Keratinocyte (primary cell): ENCODE data around the gene FAM237B. TPM values are rescaled to one million over a fixed set of nuclear protein-coding genes. Genes with fewer than 3 reads are reported as not detected.

Experiments used
- DNase-seq: peaks from one replicate; pipeline ENCODE4 v3.0.0-alpha.2; 2011; ENCODE audit warnings: low read depth, missing footprints, low spot score
- FAIRE-seq: peaks from 2 replicates; lab custom pipeline; 2011; peaks lifted over from hg19 to GRCh38; lab: Jason Lieb, UNC
- H2AFZ ChIP-seq: 2 replicates; pipeline ENCODE4 v1.6.0; 2012; ENCODE audit warnings: low read length, control low read depth, inconsistent platforms; ENCODE audit not compliant: control insufficient read depth
- H3K27ac ChIP-seq: 2 replicates; pipeline ENCODE4 v1.5.1; 2011; ENCODE audit warnings: low read length; ENCODE audit not compliant: control insufficient read depth, insufficient read depth
- H3K27me3 ChIP-seq: 3 replicates; pipeline ENCODE4 v1.6.0; 2011; ENCODE audit warnings: low read length; ENCODE audit not compliant: control insufficient read depth, insufficient read depth; ENCODE audit errors: extremely low read depth
- H3K36me3 ChIP-seq, 2 experiments: 2 replicates in 1 of 2; 3 replicates in 1 of 2; pipeline ENCODE4 v1.5.1; 2011; ENCODE audit warnings: low read length in 2 of 2, mild to moderate bottlenecking in 1 of 2; ENCODE audit not compliant: control insufficient read depth in 2 of 2, insufficient read depth in 2 of 2; ENCODE audit errors: extremely low read depth in 1 of 2
- H3K4me1 ChIP-seq: 3 replicates; pipeline ENCODE4 v1.5.1; 2011; ENCODE audit warnings: low read length; ENCODE audit not compliant: control insufficient read depth, insufficient read depth; ENCODE audit errors: extremely low read depth
- H3K4me2 ChIP-seq: 3 replicates; pipeline ENCODE4 v1.6.0; 2011; ENCODE audit warnings: low read depth, low read length; ENCODE audit not compliant: control insufficient read depth, insufficient read depth; ENCODE audit errors: extremely low read depth
- H3K4me3 ChIP-seq, 3 experiments: fragments of 200-600 bp in 1 of 3; sonication (generic) in 1 of 3; 2 replicates in 2 of 3; 3 replicates in 1 of 3; pipeline ENCODE4 v1.5.1; 2011 to 2016; ENCODE audit warnings: low read length in 3 of 3, mild to moderate bottlenecking in 3 of 3, control low read depth in 2 of 3, inconsistent platforms in 1 of 3, low read depth in 1 of 3, mixed read lengths in 1 of 3, mixed run types in 1 of 3, moderate library complexity in 1 of 3; ENCODE audit not compliant: control insufficient read depth in 2 of 3, insufficient read depth in 2 of 3; ENCODE audit errors: extremely low read depth in 1 of 3
- H3K79me2 ChIP-seq: 2 replicates; pipeline ENCODE4 v1.6.0; 2012; ENCODE audit warnings: low read length; ENCODE audit not compliant: control insufficient read depth, insufficient read depth
- H3K9ac ChIP-seq: 3 replicates; pipeline ENCODE4 v1.6.0; 2011; ENCODE audit warnings: low read length; ENCODE audit not compliant: control insufficient read depth, insufficient read depth; ENCODE audit errors: extremely low read depth
- H3K9me1 ChIP-seq: 3 replicates; pipeline ENCODE4 v1.6.0; 2011; ENCODE audit warnings: low read length; ENCODE audit not compliant: control insufficient read depth, insufficient read depth; ENCODE audit errors: extremely low read depth
- H3K9me3 ChIP-seq: 2 replicates; pipeline ENCODE4 v1.5.1; 2012; ENCODE audit warnings: low read depth, low read length; ENCODE audit not compliant: control insufficient read depth
- H4K20me1 ChIP-seq: 3 replicates; pipeline ENCODE4 v1.6.0; 2011; ENCODE audit warnings: low read length; ENCODE audit not compliant: control insufficient read depth, insufficient read depth; ENCODE audit errors: extremely low read depth
- CTCF ChIP-seq, 3 experiments: IDR thresholded peaks in 1 of 3; conservative IDR thresholded peaks in 1 of 3; optimal IDR thresholded peaks in 1 of 3; 2 replicates in 2 of 3; 3 replicates in 1 of 3; pipeline versions ENCODE3 to v1.5.1; 2011; ENCODE audit warnings: low read length in 3 of 3, mild to moderate bottlenecking in 3 of 3, moderate library complexity in 2 of 3, control low read depth in 1 of 3, inconsistent platforms in 1 of 3; ENCODE audit not compliant: insufficient read depth in 2 of 3; ENCODE audit errors: extremely low read depth in 1 of 3
- EZH2 ChIP-seq: IDR thresholded peaks from one replicate; pipeline ENCODE4 v1.6.1; 2012; ENCODE audit warnings: inconsistent platforms, mild to moderate bottlenecking, low read length, moderate library complexity
- dilution Hi-C: fragments of 300-500 bp; cut with MboI; formaldehyde crosslinking; loops from one replicate; pipeline ENCODE4 v1.7.0; 2020; ENCODE audit warnings: low sequenced_read_pairs; ENCODE audit not compliant: extremely low pct_ligation_motif_present
- polyA plus RNA-seq, 5 experiments: library from polyadenylated mRNA; depleted of rRNA in 3 of 5; stranded (reverse) in 3 of 5; stranded (forward) in 1 of 5; unstranded in 1 of 5; fragments of >200 nt; gene quantifications; 1 replicate in 1 of 5; 2 replicates in 3 of 5; 3 replicates in 1 of 5; pipeline versions ENCODE4 v1.2.1 to v1.2.3, GENCODE V29; 2011 to 2012; ENCODE audit warnings: missing spikeins in 2 of 5, low read depth in 1 of 5, low replicate concordance in 1 of 5

Gene FAM237B
- polyA plus RNA-seq, 1 donor (not counting 4 experiments of a cell fraction or from before 2014, with no cell fraction given), result not detected

DNA sequence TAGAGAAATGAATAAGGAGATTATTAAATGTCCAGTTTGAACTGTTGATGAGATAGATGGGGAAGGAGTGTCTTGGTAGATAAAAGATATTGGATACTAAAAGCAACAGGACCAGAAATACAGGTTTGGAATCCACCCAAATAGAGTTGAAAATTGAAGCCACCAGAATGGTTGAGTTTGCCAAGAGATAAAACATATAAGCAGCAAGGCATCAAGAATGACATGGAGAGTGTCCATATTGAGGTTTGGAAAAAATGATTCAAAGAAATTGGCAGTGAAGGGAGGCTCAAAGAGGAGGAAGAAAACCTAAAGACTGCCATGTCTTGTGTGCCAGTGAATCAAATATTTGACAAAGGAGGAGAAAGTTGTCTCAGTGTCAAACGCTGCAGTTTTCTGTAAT lies 51.9 kb downstream of the FAM237B start:
- Histone ChIP-seq H3K9me1 (no peaks in the 10 kb centered on the region), H3K27me3 (no peaks in the 10 kb centered on the region), H3K4me2 (no peak overlapping the region), H3K9ac (no peak overlapping the region), H3K4me1 (no peaks in the 10 kb centered on the region), H3K27ac (no peak overlapping the region), H4K20me1 (no peaks in the 10 kb centered on the region), H3K79me2 (no peaks in the 10 kb centered on the region), H3K36me3 (no peaks in the 10 kb centered on the region), H3K4me3 (no peak overlapping the region), H2AFZ (no peak overlapping the region), H3K9me3 (no peaks in the 10 kb centered on the region)
- dilution Hi-C loops, result no loop called here
- TF ChIP-seq EZH2, result no peak
- FAIRE-seq (no peak), DNase-seq (no peak)

DNA sequence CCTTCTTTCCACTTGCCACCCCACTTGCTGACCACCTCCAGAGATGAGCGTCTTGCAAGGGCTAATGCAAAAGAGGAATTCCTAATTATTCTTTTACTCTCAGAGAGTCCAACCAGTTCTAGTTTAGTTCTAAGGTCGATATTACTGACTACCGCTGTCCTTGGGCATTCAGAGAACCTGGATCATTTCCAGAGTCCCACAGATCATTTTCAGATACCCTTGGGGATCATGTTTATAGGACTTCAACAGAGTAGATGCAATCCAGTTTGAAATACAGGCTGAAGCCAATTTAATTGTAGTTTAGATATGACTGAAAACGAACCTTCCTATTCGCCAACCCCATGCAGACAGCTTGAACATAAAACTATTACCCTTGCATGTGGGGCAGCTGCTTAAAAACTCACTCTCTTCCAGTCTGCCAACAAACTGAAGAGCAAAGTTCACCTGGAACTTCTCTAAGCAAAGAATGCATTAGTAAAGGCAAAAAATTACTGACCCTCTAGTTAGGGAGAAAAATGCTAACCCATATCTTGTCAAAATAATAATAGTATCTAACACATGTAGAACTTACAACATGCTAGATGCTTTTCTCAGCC lies 53.7 kb downstream of the FAM237B start:
- H4K20me1 ChIP-seq, result no peaks in the 10 kb centered on the region
- H3K9ac ChIP-seq, result no peak overlapping the region
- H3K4me2 ChIP-seq, result no peak overlapping the region
- no peaks in the 10 kb centered on the region for H3K36me3 ChIP-seq
- H2AFZ ChIP-seq, result no peak overlapping the region
- dilution Hi-C loops, result no loop called here
- DNase-seq (no peak), FAIRE-seq (no peak)
- no peaks in the 10 kb centered on the region for H3K9me1 ChIP-seq
- no peaks in the 10 kb centered on the region for H3K79me2 ChIP-seq
- H3K27ac ChIP-seq, result no peak overlapping the region
- no peaks in the 10 kb centered on the region for H3K4me1 ChIP-seq
- TF ChIP-seq CTCF (optimal IDR thresholded peaks at IDR 0.05 in 1 of 3, IDR thresholded peaks at IDR 0.05 in 1 of 3, conservative IDR thresholded peaks at IDR 0.05 in 1 of 3; ENCODE audit: extremely low read depth in 1 of 3, insufficient read depth in 2 of 3, low read length in 3 of 3) (no peak), EZH2 (no peak)
- no peaks in the 10 kb centered on the region for H3K27me3 ChIP-seq
- H3K9me3 ChIP-seq, result no peaks in the 10 kb centered on the region
- H3K4me3 ChIP-seq, result no peak overlapping the region

GRCh38 chr7:90266808-90267207 lies 54.3 kb downstream of the FAM237B start:
- H3K4me3 ChIP-seq, result no peak overlapping the region
- H3K9me1 ChIP-seq, result no peaks in the 10 kb centered on the region
- H4K20me1 ChIP-seq, result no peaks in the 10 kb centered on the region
- no peaks in the 10 kb centered on the region for H3K4me1 ChIP-seq
- dilution Hi-C loops, result no loop called here
- DNase-seq, result no peak
- H3K79me2 ChIP-seq, result no peaks in the 10 kb centered on the region
- H3K9me3 ChIP-seq, result no peaks in the 10 kb centered on the region
- no peak for FAIRE-seq
- H3K36me3 ChIP-seq, result no peaks in the 10 kb centered on the region
- no peak for TF ChIP-seq EZH2
- no peak for TF ChIP-seq CTCF (optimal IDR thresholded peaks at IDR 0.05 in 1 of 3, IDR thresholded peaks at IDR 0.05 in 1 of 3, conservative IDR thresholded peaks at IDR 0.05 in 1 of 3; ENCODE audit: extremely low read depth in 1 of 3, insufficient read depth in 2 of 3, low read length in 3 of 3)
- no peak overlapping the region for H3K9ac ChIP-seq
- no peak overlapping the region for H2AFZ ChIP-seq
- no peak overlapping the region for H3K4me2 ChIP-seq
- no peaks in the 10 kb centered on the region for H3K27me3 ChIP-seq
- no peak overlapping the region for H3K27ac ChIP-seq
